Progenitor cell of endocrine pancreas (in vitro differentiated cells): ENCODE results near the gene DUSP21. TPM values are rescaled to one million over a fixed set of nuclear protein-coding genes. Genes with fewer than 3 reads are reported as not detected.

ENCODE experiments used
- DNase-seq: peaks from one replicate; pipeline ENCODE4 v3.0.0; 2021; ENCODE audit warnings: low spot score; ENCODE audit not compliant: unreplicated experiment
- H3K27ac Mint-ChIP-seq: 2 replicates; pipeline ENCODE4 v1.8.0; 2021; ENCODE audit warnings: mild to moderate bottlenecking, moderate library complexity, mixed read lengths
- H3K27me3 Mint-ChIP-seq: 2 replicates; pipeline ENCODE4 v1.8.0; 2021; ENCODE audit warnings: mixed read lengths
- H3K36me3 Mint-ChIP-seq: 2 replicates; pipeline ENCODE4 v1.8.0; 2022; ENCODE audit warnings: mixed read lengths; ENCODE audit not compliant: insufficient read depth
- H3K4me1 Mint-ChIP-seq: 2 replicates; pipeline ENCODE4 v1.8.0; 2021; ENCODE audit warnings: low read depth, mixed read lengths
- H3K4me3 Mint-ChIP-seq: 2 replicates; pipeline ENCODE4 v1.8.0; 2021; ENCODE audit warnings: low read depth, mild to moderate bottlenecking, moderate library complexity, mixed read lengths
- H3K9me3 Mint-ChIP-seq: 2 replicates; pipeline ENCODE4 v1.8.0; 2021; ENCODE audit warnings: low read depth, mixed read lengths
- long read RNA-seq: library from polyadenylated mRNA; unstranded; transcript quantifications from one replicate; pipeline ENCODE4 v2.0.0, GENCODE V29; 2020
- total RNA-seq: library from RNA; stranded (reverse); gene quantifications from 2 replicates; pipeline ENCODE4 v1.2.1, GENCODE V29; 2021
- TF ChIP-seq, protein P1 (sequence below): fragments of 200-600 bp; sonication (generic); IDR thresholded peaks from one replicate; pipeline ENCODE4 v1.5.0; 2021; ENCODE audit warnings: antibody characterized with exemption, mild to moderate bottlenecking; ENCODE audit not compliant: unreplicated experiment

The DUSP21 gene
- not detected in 2 replicates for total RNA-seq
- long read RNA-seq, result 0 reads

DNA sequence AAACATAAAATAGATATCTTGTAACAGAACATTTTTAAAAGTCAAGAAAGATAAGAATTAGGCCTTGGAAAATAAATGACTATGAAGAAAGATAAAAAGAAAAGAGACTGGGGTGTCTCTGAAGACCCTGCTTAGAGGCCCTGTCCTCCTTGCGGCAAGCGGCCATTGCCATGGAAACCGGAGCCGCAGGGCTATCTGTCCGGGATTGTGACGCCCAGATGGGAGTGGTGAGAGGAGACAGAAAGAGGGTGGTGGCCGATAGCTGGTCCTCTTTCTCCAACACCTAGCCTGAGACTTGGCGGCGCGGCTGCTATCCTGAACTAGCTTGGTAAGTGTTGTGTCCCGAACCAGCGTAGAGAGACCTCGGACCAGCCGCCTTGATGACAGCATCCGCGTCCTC, at the start of gene DUSP21:
TSS of gene DUSP21 (plus strand) at position 269 of the 400 bp plus-strand sequence. CDS start at position 381, 112 bp downstream.
- DNase-seq, result no peak
- H3K27ac Mint-ChIP-seq, result no peak within 1 kb of the TSS
- TF ChIP-seq, protein P1, sequence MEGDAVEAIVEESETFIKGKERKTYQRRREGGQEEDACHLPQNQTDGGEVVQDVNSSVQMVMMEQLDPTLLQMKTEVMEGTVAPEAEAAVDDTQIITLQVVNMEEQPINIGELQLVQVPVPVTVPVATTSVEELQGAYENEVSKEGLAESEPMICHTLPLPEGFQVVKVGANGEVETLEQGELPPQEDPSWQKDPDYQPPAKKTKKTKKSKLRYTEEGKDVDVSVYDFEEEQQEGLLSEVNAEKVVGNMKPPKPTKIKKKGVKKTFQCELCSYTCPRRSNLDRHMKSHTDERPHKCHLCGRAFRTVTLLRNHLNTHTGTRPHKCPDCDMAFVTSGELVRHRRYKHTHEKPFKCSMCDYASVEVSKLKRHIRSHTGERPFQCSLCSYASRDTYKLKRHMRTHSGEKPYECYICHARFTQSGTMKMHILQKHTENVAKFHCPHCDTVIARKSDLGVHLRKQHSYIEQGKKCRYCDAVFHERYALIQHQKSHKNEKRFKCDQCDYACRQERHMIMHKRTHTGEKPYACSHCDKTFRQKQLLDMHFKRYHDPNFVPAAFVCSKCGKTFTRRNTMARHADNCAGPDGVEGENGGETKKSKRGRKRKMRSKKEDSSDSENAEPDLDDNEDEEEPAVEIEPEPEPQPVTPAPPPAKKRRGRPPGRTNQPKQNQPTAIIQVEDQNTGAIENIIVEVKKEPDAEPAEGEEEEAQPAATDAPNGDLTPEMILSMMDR, result no peak
- peaks cover 1% of the 10 kb centered on the region for H3K36me3 Mint-ChIP-seq
- H3K27me3 Mint-ChIP-seq, result no peaks in the 10 kb centered on the region
- no peaks in the 10 kb centered on the region for H3K4me1 Mint-ChIP-seq
- H3K4me3 Mint-ChIP-seq, result no peak within 1 kb of the TSS
- peaks cover 21% of the 10 kb centered on the region for H3K9me3 Mint-ChIP-seq

DNA sequence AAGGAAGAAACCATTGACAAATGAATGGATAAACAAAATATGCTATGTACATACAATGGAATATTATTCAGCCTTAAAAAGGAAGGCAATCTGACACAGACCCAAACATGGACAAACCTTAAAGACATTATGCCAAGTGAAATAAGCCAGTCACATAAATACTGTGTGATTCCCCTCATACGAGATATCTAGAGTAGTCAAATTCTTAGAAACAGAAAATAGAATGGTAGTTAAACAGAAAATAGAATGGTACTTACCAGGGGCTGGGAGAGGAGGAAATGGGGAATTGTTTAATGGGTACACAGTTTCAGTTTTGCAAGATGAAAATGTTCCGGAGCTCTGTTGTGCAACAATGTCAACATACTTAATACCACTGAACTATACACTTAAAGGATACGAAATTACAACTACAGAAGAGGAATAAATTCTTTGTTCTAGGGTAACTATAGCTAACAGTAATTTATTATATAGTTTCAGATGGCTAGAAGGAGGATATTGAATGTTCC, 47.8 kb upstream of the DUSP21 start:
- Mint-ChIP-seq H3K4me3 (no peak overlapping the region), H3K4me1 (no peaks in the 10 kb centered on the region), H3K27me3 (no peaks in the 10 kb centered on the region), H3K27ac (no peak overlapping the region), H3K9me3 (peaks cover 13% of the 10 kb centered on the region), H3K36me3 (no peaks in the 10 kb centered on the region)
- DNase-seq, result no peak
- TF ChIP-seq, protein P1, result no peak

DNA sequence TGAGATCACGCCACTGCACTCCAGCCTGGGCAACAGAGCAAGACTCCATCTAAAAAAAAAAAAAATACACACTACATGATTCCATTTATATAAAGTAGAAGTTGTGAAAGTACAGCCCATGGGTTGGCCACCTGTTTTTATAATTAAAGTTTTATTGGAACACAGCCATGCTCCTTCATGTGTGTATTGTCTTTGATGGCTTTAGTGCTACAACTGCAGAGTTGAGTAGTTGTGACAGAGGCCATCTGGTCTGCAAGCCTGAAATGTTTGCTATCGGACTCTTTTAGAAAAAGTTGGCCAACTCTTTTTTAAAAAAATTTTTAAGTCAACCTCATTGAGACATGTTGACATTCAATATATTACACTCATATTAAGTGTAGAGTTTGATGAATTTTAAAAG, 41.2 kb upstream of the DUSP21 start:
- H3K4me1 Mint-ChIP-seq, result no peaks in the 10 kb centered on the region
- peaks cover 6% of the 10 kb centered on the region for H3K9me3 Mint-ChIP-seq
- H3K4me3 Mint-ChIP-seq, result no peak overlapping the region
- H3K27me3 Mint-ChIP-seq, result no peaks in the 10 kb centered on the region
- no peaks in the 10 kb centered on the region for H3K36me3 Mint-ChIP-seq
- no peak for DNase-seq
- H3K27ac Mint-ChIP-seq, result no peak overlapping the region
- TF ChIP-seq, protein P1, result no peak

DNA sequence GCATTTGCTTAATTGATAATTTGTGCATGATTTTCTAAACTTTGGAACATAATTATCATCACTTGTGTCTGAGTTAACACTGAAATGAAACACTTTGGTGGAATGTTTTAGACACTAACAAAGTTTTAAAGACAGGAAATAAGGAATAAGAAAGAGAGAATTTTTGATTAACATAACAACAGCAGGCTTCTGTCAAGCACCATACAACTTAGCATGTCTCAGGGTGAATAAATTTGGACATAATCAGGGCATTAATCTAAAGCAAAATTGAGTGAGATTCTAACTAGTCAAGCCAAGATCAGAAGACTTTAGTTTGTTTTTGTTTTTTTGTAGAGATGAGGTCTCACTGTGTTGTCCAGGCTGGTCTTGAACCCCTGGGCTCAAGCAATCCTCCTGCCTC, 28.1 kb upstream of the DUSP21 start:
- TF ChIP-seq, protein P1, result no peak
- no peaks in the 10 kb centered on the region for H3K4me1 Mint-ChIP-seq

DNA sequence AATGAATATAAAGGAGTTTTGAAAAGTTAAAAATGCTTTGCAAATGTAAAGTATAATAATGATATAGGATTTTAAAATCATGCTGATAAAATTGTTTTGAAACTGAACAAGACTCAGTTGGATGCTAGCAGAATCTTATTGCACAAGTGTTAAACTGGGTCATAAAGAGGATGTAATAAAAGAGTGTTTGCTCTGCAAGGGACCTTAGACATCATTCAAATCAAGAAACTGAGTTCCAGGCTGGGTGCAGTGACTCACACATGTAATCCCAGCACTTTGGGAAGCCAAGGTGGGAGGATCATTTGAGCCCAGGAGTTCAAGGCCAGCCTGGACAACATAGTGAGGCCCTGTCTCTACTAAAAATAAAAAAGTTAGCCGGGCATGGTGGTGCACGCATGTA, 27.5 kb upstream of the DUSP21 start:
- H3K27ac Mint-ChIP-seq, result no peak overlapping the region
- H3K27me3 Mint-ChIP-seq, result no peaks in the 10 kb centered on the region
- H3K9me3 Mint-ChIP-seq, result peaks cover 13% of the 10 kb centered on the region
- TF ChIP-seq, protein P1, result no peak
- H3K4me1 Mint-ChIP-seq, result no peaks in the 10 kb centered on the region
- H3K4me3 Mint-ChIP-seq, result no peak overlapping the region
- DNase-seq, result no peak
- no peaks in the 10 kb centered on the region for H3K36me3 Mint-ChIP-seq

More for the DNA sequence above, 28.1 kb upstream of the DUSP21 start:
- no peak overlapping the region for H3K4me3 Mint-ChIP-seq
- no peak overlapping the region for H3K27ac Mint-ChIP-seq
- no peaks in the 10 kb centered on the region for H3K36me3 Mint-ChIP-seq
- no peaks in the 10 kb centered on the region for H3K27me3 Mint-ChIP-seq
- H3K9me3 Mint-ChIP-seq, result peaks cover 13% of the 10 kb centered on the region
- DNase-seq, result no peak
